Glutamatergic neuron (in vitro differentiated cells): ENCODE measurements around the gene CSPG5. TPM values are rescaled to one million over a fixed set of nuclear protein-coding genes. Genes with fewer than 3 reads are reported as not detected.

Experiments used
- DNase-seq: peaks from one replicate; pipeline ENCODE4 v3.0.0; 2022
- H3K27ac Mint-ChIP-seq: one replicate; pipeline ENCODE4 v1.8.0; 2020; ENCODE audit warnings: mild to moderate bottlenecking, mixed read lengths, inconsistent platforms; ENCODE audit not compliant: unreplicated experiment
- H3K27me3 Mint-ChIP-seq: one replicate; pipeline ENCODE4 v1.8.0; 2020; ENCODE audit warnings: mild to moderate bottlenecking, moderate library complexity, mixed read lengths, inconsistent platforms; ENCODE audit not compliant: unreplicated experiment
- H3K36me3 Mint-ChIP-seq: one replicate; pipeline ENCODE4 v1.8.0; 2020; ENCODE audit warnings: mild to moderate bottlenecking, mixed read lengths, inconsistent platforms; ENCODE audit not compliant: unreplicated experiment
- H3K4me1 Mint-ChIP-seq: one replicate; pipeline ENCODE4 v1.8.0; 2020; ENCODE audit warnings: mild to moderate bottlenecking, low read depth, mixed read lengths, inconsistent platforms; ENCODE audit not compliant: unreplicated experiment
- H3K4me3 Mint-ChIP-seq: one replicate; pipeline ENCODE4 v1.8.0; 2020; ENCODE audit warnings: mild to moderate bottlenecking, mixed read lengths, inconsistent platforms; ENCODE audit not compliant: unreplicated experiment
- H3K9me3 Mint-ChIP-seq: one replicate; pipeline ENCODE4 v1.8.0; 2020; ENCODE audit warnings: mild to moderate bottlenecking, moderate library complexity, mixed read lengths, inconsistent platforms; ENCODE audit not compliant: unreplicated experiment
- long read RNA-seq: library from polyadenylated mRNA; unstranded; transcript quantifications from one replicate; pipeline ENCODE4 v2.0.0, GENCODE V29; 2020; ENCODE audit not compliant: unreplicated experiment
- total RNA-seq: library from RNA; stranded (reverse); fragmentation: NEBNext Ultra II Directional; extraction: Animal tissue kit (Norgen Biotek cat#: 25700); gene quantifications from one replicate; pipeline ENCODE4 v1.2.1, GENCODE V29; 2021; ENCODE audit not compliant: unreplicated experiment
- TF ChIP-seq, protein P1 (sequence below): fragments of 200-600 bp; sonication (generic); IDR thresholded peaks from one replicate; pipeline ENCODE4 v1.5.0; 2021; ENCODE audit not compliant: partially characterized antibody, unreplicated experiment

CSPG5 gene, protein sequence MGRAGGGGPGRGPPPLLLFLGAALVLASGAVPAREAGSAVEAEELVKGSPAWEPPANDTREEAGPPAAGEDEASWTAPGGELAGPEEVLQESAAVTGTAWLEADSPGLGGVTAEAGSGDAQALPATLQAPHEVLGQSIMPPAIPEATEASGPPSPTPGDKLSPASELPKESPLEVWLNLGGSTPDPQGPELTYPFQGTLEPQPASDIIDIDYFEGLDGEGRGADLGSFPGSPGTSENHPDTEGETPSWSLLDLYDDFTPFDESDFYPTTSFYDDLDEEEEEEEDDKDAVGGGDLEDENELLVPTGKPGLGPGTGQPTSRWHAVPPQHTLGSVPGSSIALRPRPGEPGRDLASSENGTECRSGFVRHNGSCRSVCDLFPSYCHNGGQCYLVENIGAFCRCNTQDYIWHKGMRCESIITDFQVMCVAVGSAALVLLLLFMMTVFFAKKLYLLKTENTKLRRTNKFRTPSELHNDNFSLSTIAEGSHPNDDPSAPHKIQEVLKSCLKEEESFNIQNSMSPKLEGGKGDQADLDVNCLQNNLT
- 0.76 TPM for total RNA-seq
- long read RNA-seq = 0 reads

- Mint-ChIP-seq H3K4me1 (no peaks in the 10 kb centered on the region), H3K36me3 (peaks cover 9% of the 10 kb centered on the region), H3K4me3 (peak within 1 kb of the TSS; percentile 11), H3K27me3 (peaks cover 21% of the 10 kb centered on the region), H3K27ac (no peak within 1 kb of the TSS), H3K9me3 (peaks cover 12% of the 10 kb centered on the region)
- peak; percentile 63 for DNase-seq
- TF ChIP-seq, protein P1, sequence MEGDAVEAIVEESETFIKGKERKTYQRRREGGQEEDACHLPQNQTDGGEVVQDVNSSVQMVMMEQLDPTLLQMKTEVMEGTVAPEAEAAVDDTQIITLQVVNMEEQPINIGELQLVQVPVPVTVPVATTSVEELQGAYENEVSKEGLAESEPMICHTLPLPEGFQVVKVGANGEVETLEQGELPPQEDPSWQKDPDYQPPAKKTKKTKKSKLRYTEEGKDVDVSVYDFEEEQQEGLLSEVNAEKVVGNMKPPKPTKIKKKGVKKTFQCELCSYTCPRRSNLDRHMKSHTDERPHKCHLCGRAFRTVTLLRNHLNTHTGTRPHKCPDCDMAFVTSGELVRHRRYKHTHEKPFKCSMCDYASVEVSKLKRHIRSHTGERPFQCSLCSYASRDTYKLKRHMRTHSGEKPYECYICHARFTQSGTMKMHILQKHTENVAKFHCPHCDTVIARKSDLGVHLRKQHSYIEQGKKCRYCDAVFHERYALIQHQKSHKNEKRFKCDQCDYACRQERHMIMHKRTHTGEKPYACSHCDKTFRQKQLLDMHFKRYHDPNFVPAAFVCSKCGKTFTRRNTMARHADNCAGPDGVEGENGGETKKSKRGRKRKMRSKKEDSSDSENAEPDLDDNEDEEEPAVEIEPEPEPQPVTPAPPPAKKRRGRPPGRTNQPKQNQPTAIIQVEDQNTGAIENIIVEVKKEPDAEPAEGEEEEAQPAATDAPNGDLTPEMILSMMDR = no peak
Measured at GRCh38 chr3:47578691-47579632, at the start of gene CSPG5. CSPG5 (minus strand) TSS chr3:47578865; CDS start chr3:47578693, 172 bp downstream.

GRCh38 chr3:47628426-47628825 is 49.8 kb upstream of the CSPG5 start:
- Mint-ChIP-seq H3K27me3 (peaks cover 3% of the 10 kb centered on the region), H3K27ac (no peak overlapping the region), H3K4me1 (no peaks in the 10 kb centered on the region), H3K36me3 (peaks cover 4% of the 10 kb centered on the region), H3K9me3 (peaks cover 1% of the 10 kb centered on the region), H3K4me3 (no peak overlapping the region)
- no peak for DNase-seq
- TF ChIP-seq, protein P1 = no peak

- Mint-ChIP-seq H3K36me3 (no peaks in the 10 kb centered on the region), H3K4me3 (no peak overlapping the region), H3K4me1 (peaks cover 8% of the 10 kb centered on the region), H3K27ac (no peak overlapping the region), H3K9me3 (peaks cover 9% of the 10 kb centered on the region), H3K27me3 (no peaks in the 10 kb centered on the region)
- TF ChIP-seq, protein P1 = no peak
- DNase-seq = no peak
Measured at GRCh38 chr3:47622671-47623461, 44.2 kb upstream of the CSPG5 start.

- H3K4me1 Mint-ChIP-seq = peaks cover 8% of the 10 kb centered on the region
- no peaks in the 10 kb centered on the region for H3K36me3 Mint-ChIP-seq
- no peak overlapping the region for H3K27ac Mint-ChIP-seq
- DNase-seq = no peak
- H3K27me3 Mint-ChIP-seq = no peaks in the 10 kb centered on the region
- H3K4me3 Mint-ChIP-seq = no peak overlapping the region
- TF ChIP-seq, protein P1 = no peak
- peaks cover 7% of the 10 kb centered on the region for H3K9me3 Mint-ChIP-seq
Measured at GRCh38 chr3:47617086-47618010, 38.7 kb upstream of the CSPG5 start.
